ENCODE measurements around the gene GPRC5A. TPM values are rescaled to one million over a fixed set of nuclear protein-coding genes. Genes with fewer than 3 reads are reported as not detected.

The GPRC5A gene
- total and polyA plus RNA-seq, 2 of the 4 experiments (the other 2 are of a cell fraction), result 49.6 to 201 TPM

GRCh38 chr12:12872139-12872933 lies 19.0 kb upstream of the GPRC5A start:
- no peaks in the 10 kb centered on the region; the same call in 1 of the 2 replicates for H3K36me3 ChIP-seq (ENCODE audit: control insufficient read depth, insufficient read depth, low read length)
- H3K4me1 ChIP-seq (ENCODE audit: control insufficient read depth, insufficient read depth, low read length), result peaks cover 26% of the 10 kb centered on the region
- ChIA-PET CTCF (no interaction called here), POLR2A (ENCODE audit: unreplicated experiment) (no interaction called here)
- in situ Hi-C loops (cut with MboI; ENCODE audit: low sequenced_read_pairs), result loop anchor here (25.0 kb wide), 1 partner anchor 1515 kb away; no protein-coding TSS in a partner anchor
- peak overlapping the region; percentile 100 for H2BK5ac ChIP-seq (ENCODE audit: low read depth, low read length, poor library complexity, severe bottlenecking)
- H3K4ac ChIP-seq (ENCODE audit: low read depth, low read length), result peak overlapping the region; percentile 100
- dilution Hi-C loops (cut with HindIII; ENCODE audit: low sequenced_read_pairs, unreplicated experiment), result no loop called here
- peak overlapping the region; percentile 98 for H2BK20ac ChIP-seq (ENCODE audit: low read depth, low read length)
- peak; percentile 45 for ATAC-seq (ENCODE audit: low read depth)
- no peaks in the 10 kb centered on the region for H3K9me3 ChIP-seq (ENCODE audit: control insufficient read depth, insufficient read depth, low read length)
- no peaks in the 10 kb centered on the region for H4K20me1 ChIP-seq (ENCODE audit: insufficient read depth, low read length)
- peak overlapping the region; percentile 89 to 97 for H4K8ac ChIP-seq (ENCODE audit: low read depth in 2 of 2, low read length in 2 of 2)
- H3K18ac ChIP-seq (ENCODE audit: low read depth, low read length), result peak overlapping the region; percentile 99
- peak overlapping the region; percentile 99 for H4K91ac ChIP-seq (ENCODE audit: insufficient read depth, low read depth, low read length)
- peak overlapping the region; percentile 98 for H3K14ac ChIP-seq (replicated peaks; ENCODE audit: low read depth, low read length)
- BruUV-seq (replicated peaks), result TSS peak; percentile 41
- H3K9me1 ChIP-seq (ENCODE audit: insufficient read depth, low read length), result peaks cover 18% of the 10 kb centered on the region; the same call in 1 of the 2 replicates
- peak overlapping the region; percentile 100 for H2AK5ac ChIP-seq (ENCODE audit: low read depth, low read length)
- intact Hi-C loops (cut with micrococcal nuclease), result loop anchor here (1.0 kb wide), 1 partner anchor 24 kb away; no protein-coding TSS in a partner anchor
- H3K4me2 ChIP-seq (ENCODE audit: low read depth, low read length), result peak overlapping the region; percentile 51
- no peaks in the 10 kb centered on the region for H3K27me3 ChIP-seq (ENCODE audit: control insufficient read depth, insufficient read depth, low read length)
- peak overlapping the region; percentile 49 for H2AFZ ChIP-seq (replicated peaks; ENCODE audit: low read length, poor library complexity)
- H3K23ac ChIP-seq (ENCODE audit: low read depth, low read length), result peak overlapping the region; percentile 94
- H2AK9ac ChIP-seq (replicated peaks; ENCODE audit: low read depth, low read length, poor library complexity), result peak overlapping the region; percentile 92
- peak overlapping the region; percentile 89 for H3K56ac ChIP-seq (ENCODE audit: extremely low read depth, insufficient read depth, low read length)
- peak overlapping the region; percentile 100 for H2BK120ac ChIP-seq (ENCODE audit: low read depth, low read length)
- 70% methylated on average over 3 of the region's 10 CpGs; no CpG with 5 or more reads in 1 of the 2 experiments for WGBS, 2 experiments (ENCODE audit: extremely low coverage in 2 of 2, insufficient read length in 1 of 2)
- peak; percentile 88 for DNase-seq
- H4K5ac ChIP-seq (ENCODE audit: low read depth, low read length), result peak overlapping the region; percentile 98
- peaks cover 8 to 29% of the 10 kb centered on the region in 2 experiments; a peak in 3 of 4 replicates for H3K79me1 ChIP-seq (ENCODE audit: low read depth in 1 of 2, low read length in 2 of 2)
- H2BK15ac ChIP-seq (ENCODE audit: low read depth, low read length), result peak overlapping the region; percentile 98
- H3K9ac ChIP-seq (ENCODE audit: low read depth, low read length), result peak overlapping the region; percentile 59
- H3K27ac ChIP-seq (ENCODE audit: insufficient read depth, low read length), result peak overlapping the region; percentile 96
- peak overlapping the region; percentile 2; the same call in 1 of the 2 replicates for H3K4me3 ChIP-seq (ENCODE audit: insufficient read depth, low read depth, low read length)
- TF ChIP-seq FOS (IDR thresholded peaks at IDR 0.05; ENCODE audit: low read depth, low read length) (peak; percentile 31; the same call in 1 of the 2 replicates), CEBPB (IDR thresholded peaks at IDR 0.05; ENCODE audit: low read depth, low read length) (no peak; the same call in 1 of the 2 replicates), RCOR1 (IDR thresholded peaks at IDR 0.05; ENCODE audit: insufficient replicate concordance, low read length) (no peak), RFX5 (IDR thresholded peaks at IDR 0.05; ENCODE audit: low read depth, low read length) (no peak), MAZ (IDR thresholded peaks at IDR 0.05; ENCODE audit: borderline replicate concordance, low read depth, low read length) (no peak), CHD1 (IDR thresholded peaks at IDR 0.05; ENCODE audit: low read depth, low read length) (no peak), BHLHE40 (IDR thresholded peaks at IDR 0.05; ENCODE audit: low read depth, low read length) (peak; percentile 29; the same call in 1 of the 2 replicates), POLR2A (IDR thresholded peaks at IDR 0.05; ENCODE audit: low read depth, low read length) (peak; percentile 48; the same call in 1 of the 2 replicates), USF2 (IDR thresholded peaks at IDR 0.05; ENCODE audit: low read depth, low read length) (no peak), ELK1 (IDR thresholded peaks at IDR 0.05; ENCODE audit: borderline replicate concordance, low read depth, low read length) (no peak), MXI1 (IDR thresholded peaks at IDR 0.05; ENCODE audit: borderline replicate concordance, low read depth, low read length) (no peak), SMC3 (IDR thresholded peaks at IDR 0.05; ENCODE audit: low read depth, low read length) (no peak), NFE2L2 (IDR thresholded peaks at IDR 0.05; ENCODE audit: low read depth, low read length) (no peak)
